Breast epithelium (tissue), 3 donors: ENCODE results near the gene PATJ.

Experiments used
- POLR2A ChIP-seq: fragments of 450-650 bp; IDR thresholded peaks from one replicate; pipeline ENCODE4 v1.6.1; 2016; ENCODE audit warnings: antibody characterized with exemption, mild to moderate bottlenecking, moderate library complexity
- TF ChIP-seq, protein P1 (sequence below), 3 donors: fragments of 450-650 bp; IDR thresholded peaks; one replicate each; pipeline ENCODE4 v1.5.1; 2016 to 2017; ENCODE audit warnings: antibody characterized with exemption in 3 of 3, mild to moderate bottlenecking in 3 of 3, moderate library complexity in 3 of 3

DNA sequence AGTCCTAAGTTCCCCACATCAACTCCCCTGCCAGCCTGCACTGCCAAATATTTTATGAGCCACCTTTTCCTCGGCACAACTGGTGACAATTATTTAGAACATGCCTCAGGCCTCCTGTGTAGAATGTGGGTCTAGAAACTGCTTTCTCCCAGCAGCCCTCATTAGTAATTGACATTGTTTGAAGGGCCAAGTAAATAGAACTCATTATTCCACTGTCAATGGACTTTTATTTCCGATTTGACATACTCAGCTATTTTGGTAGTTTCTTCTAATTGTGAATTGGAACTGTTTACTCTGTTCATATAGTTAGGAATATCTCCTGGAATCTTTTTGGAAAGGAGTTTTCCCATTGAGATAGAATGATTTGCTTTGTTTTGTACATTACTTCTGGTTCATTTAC lies 283.6 kb downstream of the PATJ start:
- TF ChIP-seq, protein P1, sequence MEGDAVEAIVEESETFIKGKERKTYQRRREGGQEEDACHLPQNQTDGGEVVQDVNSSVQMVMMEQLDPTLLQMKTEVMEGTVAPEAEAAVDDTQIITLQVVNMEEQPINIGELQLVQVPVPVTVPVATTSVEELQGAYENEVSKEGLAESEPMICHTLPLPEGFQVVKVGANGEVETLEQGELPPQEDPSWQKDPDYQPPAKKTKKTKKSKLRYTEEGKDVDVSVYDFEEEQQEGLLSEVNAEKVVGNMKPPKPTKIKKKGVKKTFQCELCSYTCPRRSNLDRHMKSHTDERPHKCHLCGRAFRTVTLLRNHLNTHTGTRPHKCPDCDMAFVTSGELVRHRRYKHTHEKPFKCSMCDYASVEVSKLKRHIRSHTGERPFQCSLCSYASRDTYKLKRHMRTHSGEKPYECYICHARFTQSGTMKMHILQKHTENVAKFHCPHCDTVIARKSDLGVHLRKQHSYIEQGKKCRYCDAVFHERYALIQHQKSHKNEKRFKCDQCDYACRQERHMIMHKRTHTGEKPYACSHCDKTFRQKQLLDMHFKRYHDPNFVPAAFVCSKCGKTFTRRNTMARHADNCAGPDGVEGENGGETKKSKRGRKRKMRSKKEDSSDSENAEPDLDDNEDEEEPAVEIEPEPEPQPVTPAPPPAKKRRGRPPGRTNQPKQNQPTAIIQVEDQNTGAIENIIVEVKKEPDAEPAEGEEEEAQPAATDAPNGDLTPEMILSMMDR (IDR thresholded peaks at IDR 0.05), result no peak
- TF ChIP-seq POLR2A, result no peak
